ENCODE results near the gene LRRC26. TPM values are rescaled to one million over a fixed set of nuclear protein-coding genes. Genes with fewer than 3 reads are reported as not detected.
"Not testable (repeated sequence)": the region's sequence is repeated elsewhere in the genome, so short reads cannot be mapped to it uniquely, and the experiment has no call there.

The LRRC26 gene
- total and polyA plus RNA-seq, 2 donors (not counting 3 experiments of a cell fraction or from before 2014, with no cell fraction given), result 0.08 TPM; not detected in 1

GRCh38 chr9:137123468-137123837 lies 46.4 kb downstream of the LRRC26 start:
- no TSS peak for BruUV-seq (replicated peaks)

DNA sequence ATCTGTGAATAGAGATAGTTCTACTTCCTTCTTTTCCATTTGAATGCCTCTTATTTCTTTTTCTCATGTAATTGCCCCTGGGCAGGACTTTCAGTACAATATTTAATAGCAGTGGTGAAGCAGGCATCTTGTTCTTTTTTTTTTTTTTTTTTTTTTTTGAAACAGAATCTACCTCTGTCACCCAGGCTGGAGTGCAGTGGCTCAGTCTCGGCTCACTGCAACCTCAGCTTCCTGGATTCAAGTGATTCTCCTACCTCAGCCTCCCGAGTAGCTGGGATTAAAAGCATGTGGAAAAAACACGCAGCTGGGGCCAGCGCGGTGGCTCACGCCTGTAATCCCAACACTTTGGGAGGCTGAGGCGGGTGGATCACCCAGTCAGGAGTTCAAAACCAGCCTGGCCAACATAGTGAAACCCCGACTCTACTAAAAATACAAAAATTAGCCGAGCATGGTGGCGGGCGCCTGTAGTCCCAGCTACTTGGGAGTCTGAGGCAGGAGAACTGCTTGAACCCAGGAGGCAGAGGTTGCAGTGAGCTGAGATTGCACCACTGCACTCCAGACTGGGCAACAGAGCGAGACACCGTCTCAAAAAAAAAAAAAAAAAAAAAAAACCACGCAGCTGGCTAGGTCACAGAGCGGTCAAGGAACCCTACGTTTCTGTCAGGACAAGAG lies 46.9 kb downstream of the LRRC26 start:
- H3K9ac ChIP-seq (replicated peaks; ENCODE audit: extremely low read depth, insufficient read depth, low read length); H4K20me1 ChIP-seq (replicated peaks; ENCODE audit: control insufficient read depth, extremely low read depth, insufficient read depth, low read length); H3K4me3 ChIP-seq (replicated peaks in 1 of 3; ENCODE audit: insufficient read depth in 1 of 3, low read depth in 1 of 3, low read length in 3 of 3); DNase-seq (ENCODE audit: low read depth, low spot score); H3K4me1 ChIP-seq (ENCODE audit: control insufficient read depth, extremely low read depth, insufficient read depth, low read length); H3K36me3 ChIP-seq (ENCODE audit: control insufficient read depth in 2 of 2, extremely low read depth in 1 of 2, insufficient read depth in 2 of 2, low read length in 2 of 2); H3K27me3 ChIP-seq (ENCODE audit: control insufficient read depth in 2 of 2, insufficient read depth in 2 of 2, low read length in 2 of 2); H3K9me3 ChIP-seq (replicated peaks; ENCODE audit: control insufficient read depth, insufficient read depth, low read length); H3K4me2 ChIP-seq (ENCODE audit: insufficient read depth, low read length); H3K79me2 ChIP-seq (ENCODE audit: control insufficient read depth, insufficient read depth, low read length); BruUV-seq (replicated peaks); H2AFZ ChIP-seq (ENCODE audit: low read depth, low read length); H3K27ac ChIP-seq (ENCODE audit: insufficient read depth, low read depth, low read length); FAIRE-seq; dilution Hi-C loops (cut with MboI; ENCODE audit: extremely low pct_ligation_motif_present, low sequenced_read_pairs); H3K9me1 ChIP-seq (replicated peaks; ENCODE audit: control insufficient read depth, extremely low read depth, insufficient read depth, low read length): not testable (repeated sequence)
- intact Hi-C loops (cut with micrococcal nuclease), result loop anchor here (1.0 kb wide), 1 partner anchor 100 kb away; no protein-coding TSS in a partner anchor
- POLR2A ChIA-PET, result interaction anchor here (0.7 kb wide), 2 partner anchors 61 to 119 kb away, joined by 6 read pairs; no protein-coding TSS in a partner anchor
- CTCF ChIA-PET, result interaction anchor here (0.7 to 4.0 kb wide), 4 partner anchors 53 to 140 kb away, joined by 3 to 20 read pairs (median 4); partner anchors contain the start of gene RNF224

More at GRCh38 chr9:137123468-137123837, 46.4 kb downstream of the LRRC26 start:
- Histone ChIP-seq H3K9me3 (replicated peaks; ENCODE audit: control insufficient read depth, insufficient read depth, low read length) (no peaks in the 10 kb centered on the region), H3K9me1 (replicated peaks; ENCODE audit: control insufficient read depth, extremely low read depth, insufficient read depth, low read length) (no peaks in the 10 kb centered on the region), H2AFZ (ENCODE audit: low read depth, low read length) (no peak overlapping the region), H3K9ac (replicated peaks; ENCODE audit: extremely low read depth, insufficient read depth, low read length) (no peak overlapping the region), H3K4me2 (ENCODE audit: insufficient read depth, low read length) (no peak overlapping the region), H3K4me1 (ENCODE audit: control insufficient read depth, extremely low read depth, insufficient read depth, low read length) (peaks cover 15% of the 10 kb centered on the region), H3K79me2 (ENCODE audit: control insufficient read depth, insufficient read depth, low read length) (peaks cover 13% of the 10 kb centered on the region), H3K27ac (ENCODE audit: insufficient read depth, low read depth, low read length) (no peak overlapping the region), H3K27me3 (ENCODE audit: control insufficient read depth in 2 of 2, insufficient read depth in 2 of 2, low read length in 2 of 2) (no peaks in the 10 kb centered on the region), H3K4me3 (replicated peaks in 1 of 3; ENCODE audit: insufficient read depth in 1 of 3, low read depth in 1 of 3, low read length in 3 of 3) (no peak overlapping the region), H3K36me3 (ENCODE audit: control insufficient read depth in 2 of 2, extremely low read depth in 1 of 2, insufficient read depth in 2 of 2, low read length in 2 of 2) (no peaks in the 10 kb centered on the region), H4K20me1 (replicated peaks; ENCODE audit: control insufficient read depth, extremely low read depth, insufficient read depth, low read length) (no peaks in the 10 kb centered on the region)
- TF ChIP-seq POLR2A (IDR thresholded peaks at IDR 0.05; ENCODE audit: low read depth, low read length) (no peak), MYC (IDR thresholded peaks at IDR 0.05; ENCODE audit: low read depth, low read length) (no peak), POLR2AphosphoS5 (IDR thresholded peaks at IDR 0.05; ENCODE audit: insufficient read depth, low read depth, low read length) (no peak)
- TF ChIP-seq, protein P1, sequence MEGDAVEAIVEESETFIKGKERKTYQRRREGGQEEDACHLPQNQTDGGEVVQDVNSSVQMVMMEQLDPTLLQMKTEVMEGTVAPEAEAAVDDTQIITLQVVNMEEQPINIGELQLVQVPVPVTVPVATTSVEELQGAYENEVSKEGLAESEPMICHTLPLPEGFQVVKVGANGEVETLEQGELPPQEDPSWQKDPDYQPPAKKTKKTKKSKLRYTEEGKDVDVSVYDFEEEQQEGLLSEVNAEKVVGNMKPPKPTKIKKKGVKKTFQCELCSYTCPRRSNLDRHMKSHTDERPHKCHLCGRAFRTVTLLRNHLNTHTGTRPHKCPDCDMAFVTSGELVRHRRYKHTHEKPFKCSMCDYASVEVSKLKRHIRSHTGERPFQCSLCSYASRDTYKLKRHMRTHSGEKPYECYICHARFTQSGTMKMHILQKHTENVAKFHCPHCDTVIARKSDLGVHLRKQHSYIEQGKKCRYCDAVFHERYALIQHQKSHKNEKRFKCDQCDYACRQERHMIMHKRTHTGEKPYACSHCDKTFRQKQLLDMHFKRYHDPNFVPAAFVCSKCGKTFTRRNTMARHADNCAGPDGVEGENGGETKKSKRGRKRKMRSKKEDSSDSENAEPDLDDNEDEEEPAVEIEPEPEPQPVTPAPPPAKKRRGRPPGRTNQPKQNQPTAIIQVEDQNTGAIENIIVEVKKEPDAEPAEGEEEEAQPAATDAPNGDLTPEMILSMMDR (IDR thresholded peaks at IDR 0.05; ENCODE audit: extremely low read depth in 1 of 2, insufficient read depth in 1 of 2, low read depth in 1 of 2, low read length in 2 of 2), result no peak
- CTCF ChIA-PET, result interaction anchor here (0.6 to 4.0 kb wide), 6 partner anchors 9 to 139 kb away, joined by 3 to 20 read pairs (median 4); partner anchors contain the start of gene RNF224
- intact Hi-C loops (cut with micrococcal nuclease) (no loop called here), dilution Hi-C loops (cut with MboI; ENCODE audit: extremely low pct_ligation_motif_present, low sequenced_read_pairs) (no loop called here)
- DNase-seq (ENCODE audit: low read depth, low spot score) (no peak), FAIRE-seq (no peak)
- POLR2A ChIA-PET, result interaction anchor here (0.7 kb wide), 2 partner anchors 60 to 119 kb away, joined by 6 read pairs; no protein-coding TSS in a partner anchor

- H3K9me1 ChIP-seq (replicated peaks; ENCODE audit: control insufficient read depth, extremely low read depth, insufficient read depth, low read length); dilution Hi-C loops (cut with MboI; ENCODE audit: extremely low pct_ligation_motif_present, low sequenced_read_pairs); DNase-seq (ENCODE audit: low read depth, low spot score); H3K4me1 ChIP-seq (ENCODE audit: control insufficient read depth, extremely low read depth, insufficient read depth, low read length); H3K9me3 ChIP-seq (replicated peaks; ENCODE audit: control insufficient read depth, insufficient read depth, low read length); H3K4me3 ChIP-seq (replicated peaks in 1 of 3; ENCODE audit: insufficient read depth in 1 of 3, low read depth in 1 of 3, low read length in 3 of 3); H3K4me2 ChIP-seq (ENCODE audit: insufficient read depth, low read length); H3K79me2 ChIP-seq (ENCODE audit: control insufficient read depth, insufficient read depth, low read length); FAIRE-seq; H2AFZ ChIP-seq (ENCODE audit: low read depth, low read length); H4K20me1 ChIP-seq (replicated peaks; ENCODE audit: control insufficient read depth, extremely low read depth, insufficient read depth, low read length); H3K36me3 ChIP-seq (ENCODE audit: control insufficient read depth in 2 of 2, extremely low read depth in 1 of 2, insufficient read depth in 2 of 2, low read length in 2 of 2); H3K27ac ChIP-seq (ENCODE audit: insufficient read depth, low read depth, low read length); H3K27me3 ChIP-seq (ENCODE audit: control insufficient read depth in 2 of 2, insufficient read depth in 2 of 2, low read length in 2 of 2); H3K9ac ChIP-seq (replicated peaks; ENCODE audit: extremely low read depth, insufficient read depth, low read length); BruUV-seq (replicated peaks): not testable (repeated sequence)
- ChIA-PET POLR2A (interaction anchor here (0.7 kb wide), 1 partner anchor 120 kb away, joined by 6 read pairs; no protein-coding TSS in a partner anchor), CTCF (interaction anchor here (1.0 to 4.0 kb wide), 4 partner anchors 9 to 140 kb away, joined by 3 to 20 read pairs (median 4); partner anchors contain the start of gene RNF224)
- intact Hi-C loops (cut with micrococcal nuclease), result loop anchor here (1.0 kb wide), 1 partner anchor 101 kb away; no protein-coding TSS in a partner anchor
Measured at GRCh38 chr9:137121927-137122795, 47.7 kb downstream of the LRRC26 start.

Measured in endothelial cell of umbilical vein (primary cell).